Testis (tissue), 3 donors: ENCODE data around the gene ZNF575. TPM values are rescaled to one million over a fixed set of nuclear protein-coding genes. Genes with fewer than 3 reads are reported as not detected.

ENCODE experiments used
- DNase-seq: peaks from one replicate; pipeline ENCODE4 v3.0.0-alpha.2; 2019
- H3K27ac ChIP-seq, 2 donors: fragments of 200-600 bp; sonication (generic); one replicate each; pipeline ENCODE4 v1.5.1; 2019
- H3K27me3 ChIP-seq: fragments of 200-600 bp; sonication (generic); one replicate; pipeline ENCODE4 v1.5.1; 2019
- H3K36me3 ChIP-seq: fragments of 200-600 bp; sonication (generic); one replicate; pipeline ENCODE4 v1.5.1; 2017; ENCODE audit warnings: low read depth; ENCODE audit errors: missing control alignments
- H3K4me1 ChIP-seq: fragments of 200-600 bp; sonication (generic); one replicate; pipeline ENCODE4 v1.5.1; 2019
- H3K4me3 ChIP-seq, 2 donors: fragments of 200-600 bp; sonication (generic); one replicate each; pipeline ENCODE4 v1.5.1; 2017 to 2019
- H3K9me3 ChIP-seq: fragments of 200-600 bp; sonication (generic); one replicate; pipeline ENCODE4 v1.5.1; 2017
- POLR2A ChIP-seq: fragments of 450-650 bp; IDR thresholded peaks from one replicate; pipeline ENCODE4 v1.6.1; 2017; ENCODE audit warnings: antibody characterized with exemption, mild to moderate bottlenecking, moderate library complexity
- WGBS, 2 donors: methylation state at CpG; one replicate each; pipeline ENCODE4 v1.1.5; 2018; 5-methylcytosine and 5-hydroxymethylcytosine counted together
- intact Hi-C: fragments of 100-400 bp; cut with DNase I; formaldehyde crosslinking; loops from one replicate; pipeline ENCODE4 v1.15.1; 2023; ENCODE audit warnings: low total_unique reads
- polyA plus RNA-seq: library from polyadenylated mRNA; stranded (reverse); fragments of 350-450 nt; fragmentation: Illumina TruSeq; extraction: RNeasy Lipid Tissue Mini Kit (QIAGEN cat#74804); gene quantifications from one replicate; pipeline ENCODE4 v1.2.3, GENCODE V29; 2014; ENCODE audit warnings: low read depth, low replicate concordance; ENCODE audit not compliant: insufficient read depth
- total RNA-seq, 2 donors: library from RNA; depleted of rRNA; stranded (reverse); fragments of >200 nt; gene quantifications; one replicate each; pipeline ENCODE4 v1.2.3, GENCODE V29; 2016
- TF ChIP-seq, protein P1 (sequence below), 3 experiments: fragments of 450-650 bp in 2 of 3; fragments of 200-600 bp in 1 of 3; sonication (generic) in 1 of 3; IDR thresholded peaks; one replicate each; pipeline ENCODE4 v1.5.1; 2016 to 2019; ENCODE audit warnings: antibody characterized with exemption in 3 of 3, mild to moderate bottlenecking in 2 of 3, moderate library complexity in 1 of 3

The ZNF575 gene
- total and polyA plus RNA-seq, 3 donors from 2014 or later: 1.1 to 2.4 (median 1.7) TPM

DNA sequence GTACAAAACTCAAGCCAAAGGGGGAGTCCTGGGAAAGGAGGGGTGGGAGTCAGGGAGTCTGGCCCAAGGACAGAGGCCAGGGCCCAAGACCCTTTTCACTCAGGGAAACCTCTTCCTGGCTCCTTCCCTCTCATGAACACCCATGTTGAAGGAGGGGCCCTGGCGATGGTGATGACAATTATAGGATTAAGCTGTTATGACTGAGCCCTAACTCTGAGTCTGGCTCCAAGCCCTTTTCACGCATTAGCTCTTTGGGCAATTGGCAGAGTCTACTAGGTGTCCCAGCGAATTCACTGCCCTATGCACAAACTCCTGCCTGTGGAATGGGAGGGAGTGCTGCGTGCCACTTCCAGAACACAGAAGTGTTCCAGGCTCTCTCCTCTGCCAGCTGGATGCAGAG lies 20.7 kb downstream of the ZNF575 start:
- Histone ChIP-seq H3K27ac (no peak overlapping the region), H3K36me3 (no peaks in the 10 kb centered on the region), H3K27me3 (no peaks in the 10 kb centered on the region), H3K9me3 (no peaks in the 10 kb centered on the region), H3K4me1 (no peaks in the 10 kb centered on the region), H3K4me3 (no peak overlapping the region)
- intact Hi-C loops: no loop called here
- no peak for DNase-seq
- 88 to 94% methylated on average over 4 of the region's 4 CpGs for WGBS, 2 donors
- no peak for TF ChIP-seq POLR2A
- TF ChIP-seq, protein P1, sequence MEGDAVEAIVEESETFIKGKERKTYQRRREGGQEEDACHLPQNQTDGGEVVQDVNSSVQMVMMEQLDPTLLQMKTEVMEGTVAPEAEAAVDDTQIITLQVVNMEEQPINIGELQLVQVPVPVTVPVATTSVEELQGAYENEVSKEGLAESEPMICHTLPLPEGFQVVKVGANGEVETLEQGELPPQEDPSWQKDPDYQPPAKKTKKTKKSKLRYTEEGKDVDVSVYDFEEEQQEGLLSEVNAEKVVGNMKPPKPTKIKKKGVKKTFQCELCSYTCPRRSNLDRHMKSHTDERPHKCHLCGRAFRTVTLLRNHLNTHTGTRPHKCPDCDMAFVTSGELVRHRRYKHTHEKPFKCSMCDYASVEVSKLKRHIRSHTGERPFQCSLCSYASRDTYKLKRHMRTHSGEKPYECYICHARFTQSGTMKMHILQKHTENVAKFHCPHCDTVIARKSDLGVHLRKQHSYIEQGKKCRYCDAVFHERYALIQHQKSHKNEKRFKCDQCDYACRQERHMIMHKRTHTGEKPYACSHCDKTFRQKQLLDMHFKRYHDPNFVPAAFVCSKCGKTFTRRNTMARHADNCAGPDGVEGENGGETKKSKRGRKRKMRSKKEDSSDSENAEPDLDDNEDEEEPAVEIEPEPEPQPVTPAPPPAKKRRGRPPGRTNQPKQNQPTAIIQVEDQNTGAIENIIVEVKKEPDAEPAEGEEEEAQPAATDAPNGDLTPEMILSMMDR (IDR thresholded peaks at IDR 0.05): no peak

DNA sequence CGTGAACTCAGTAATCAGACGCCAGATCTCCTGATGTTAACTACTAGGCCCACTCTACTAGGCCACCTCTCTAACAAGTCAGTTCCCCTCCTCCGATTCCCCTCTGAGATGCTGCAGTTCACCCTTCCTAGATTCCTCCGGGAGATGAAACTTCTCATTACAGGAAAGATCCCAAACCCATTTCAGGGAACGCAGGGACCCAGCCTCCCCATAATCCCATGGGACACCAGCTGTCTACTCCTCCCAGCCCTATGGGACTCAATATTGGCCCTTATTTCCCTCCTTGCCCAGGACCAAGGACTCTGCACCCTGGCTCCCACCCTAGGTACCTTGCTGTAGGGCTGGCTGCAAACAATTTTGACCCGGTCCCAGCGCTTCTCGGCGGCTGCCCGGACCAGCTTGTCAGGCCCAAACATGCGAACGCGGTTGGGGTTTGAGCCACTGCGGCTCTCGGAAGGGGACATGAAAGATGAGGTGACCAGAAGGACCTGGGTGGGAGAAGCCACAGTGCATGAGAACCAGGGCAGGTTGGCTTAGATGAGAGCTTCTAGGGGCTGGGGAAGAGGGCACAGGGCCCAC lies 21.4 kb downstream of the ZNF575 start:
- WGBS, 2 donors: 94 to 95% methylated on average over 15 of the region's 15 CpGs
- Histone ChIP-seq H3K4me3 (no peak overlapping the region), H3K9me3 (no peaks in the 10 kb centered on the region), H3K36me3 (no peaks in the 10 kb centered on the region), H3K27ac (no peak overlapping the region), H3K4me1 (no peaks in the 10 kb centered on the region), H3K27me3 (no peaks in the 10 kb centered on the region)
- DNase-seq: no peak
- TF ChIP-seq, protein P1 (IDR thresholded peaks at IDR 0.05): no peak
- TF ChIP-seq POLR2A: no peak
- intact Hi-C loops: no loop called here

DNA sequence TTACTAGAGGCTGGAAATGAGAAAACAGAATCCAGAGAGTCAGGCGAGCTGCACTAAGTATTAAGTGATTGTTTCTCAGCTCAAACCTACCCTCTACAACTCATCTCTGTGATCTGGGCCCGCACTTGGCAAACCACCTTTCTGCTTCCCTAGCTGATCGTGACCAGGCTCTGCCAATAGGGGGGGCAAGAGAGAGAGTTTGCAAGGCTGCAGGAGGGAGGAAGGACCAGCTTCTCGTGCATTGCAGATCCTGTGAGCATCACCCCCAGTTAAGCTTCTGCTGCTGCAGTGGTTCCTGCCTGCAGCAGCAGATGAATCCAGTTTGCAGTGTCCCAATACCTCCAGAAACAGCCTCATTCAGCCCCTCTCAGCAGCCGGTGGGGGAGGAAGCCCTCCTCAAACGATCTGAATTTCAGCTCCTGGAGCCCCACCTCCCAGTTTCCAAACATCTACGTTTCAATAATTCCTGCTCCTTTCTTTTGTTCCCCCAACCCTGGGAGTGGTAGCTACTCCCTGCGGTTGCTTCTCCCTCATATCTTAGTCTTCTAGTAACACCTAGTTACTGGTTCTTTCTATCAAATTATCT lies 22.3 kb downstream of the ZNF575 start:
- 50 to 51% methylated on average over 8 of the region's 8 CpGs for WGBS, 2 donors
- Histone ChIP-seq H3K27ac (no peak overlapping the region), H3K27me3 (no peaks in the 10 kb centered on the region), H3K9me3 (no peaks in the 10 kb centered on the region), H3K4me1 (no peaks in the 10 kb centered on the region), H3K36me3 (no peaks in the 10 kb centered on the region), H3K4me3 (no peak overlapping the region)
- TF ChIP-seq, protein P1 (IDR thresholded peaks at IDR 0.05): peak; percentile 10 to 55 (median 18)
- TF ChIP-seq POLR2A: no peak
- peak; percentile 83 for DNase-seq
- intact Hi-C loops: no loop called here

DNA sequence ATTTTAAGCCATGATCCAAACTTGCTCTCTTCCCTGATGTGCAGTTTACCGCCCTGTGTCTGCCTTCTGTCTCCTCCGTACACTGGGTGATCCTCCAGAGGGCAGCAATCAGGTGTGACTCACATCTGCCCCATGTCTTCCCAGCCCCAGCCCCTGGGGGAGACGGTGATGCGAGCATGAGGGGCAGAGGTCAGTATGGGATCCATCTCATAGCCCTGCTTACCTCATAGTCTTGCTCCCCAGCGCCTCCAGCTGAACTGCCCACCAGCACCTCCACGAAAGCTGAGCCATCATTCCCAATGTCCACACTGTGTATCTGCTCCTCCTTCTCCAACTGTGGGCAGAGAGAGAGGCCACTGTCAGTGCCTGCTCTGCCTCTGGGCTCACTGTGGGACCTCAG lies 27.7 kb downstream of the ZNF575 start:
- Histone ChIP-seq H3K9me3 (no peaks in the 10 kb centered on the region), H3K27ac (no peak overlapping the region), H3K27me3 (no peaks in the 10 kb centered on the region), H3K4me1 (no peaks in the 10 kb centered on the region), H3K4me3 (no peak overlapping the region), H3K36me3 (no peaks in the 10 kb centered on the region)
- TF ChIP-seq, protein P1 (IDR thresholded peaks at IDR 0.05): no peak
- no peak for TF ChIP-seq POLR2A
- DNase-seq: no peak
- WGBS, 2 donors: 91% methylated on average over 6 of the region's 6 CpGs
- intact Hi-C loops: no loop called here
